ENCODE results near the gene GPR87.

GPR87 gene

GRCh38 chr3:151315846-151316245, 774 bp downstream of the GPR87 start:
- no peak for DNase-seq (ENCODE audit: low spot score)

GRCh38 chr3:151315136-151315535, 1.5 kb downstream of the GPR87 start:
- DNase-seq (ENCODE audit: low spot score): no peak

- DNase-seq (ENCODE audit: low spot score): no peak
Observed at GRCh38 chr3:151314593-151314992, 2.0 kb downstream of the GPR87 start.

GRCh38 chr3:151314137-151314536, 2.5 kb downstream of the GPR87 start:
- no peak for DNase-seq (ENCODE audit: low spot score)

- no peak for DNase-seq (ENCODE audit: low spot score)
Observed at GRCh38 chr3:151312972-151313371, 3.6 kb downstream of the GPR87 start.

GRCh38 chr3:151309566-151309965, 7.1 kb downstream of the GPR87 start:
- no peak for DNase-seq (ENCODE audit: low spot score)

GRCh38 chr3:151307583-151308488, 8.8 kb downstream of the GPR87 start:
- no peak for DNase-seq (ENCODE audit: low spot score)

- DNase-seq (ENCODE audit: low spot score): no peak
Observed at GRCh38 chr3:151307131-151307530, 9.5 kb downstream of the GPR87 start.

GRCh38 chr3:151306168-151306810, 10.3 kb downstream of the GPR87 start:
- no peak for DNase-seq (ENCODE audit: low spot score)

GRCh38 chr3:151305775-151306151, 10.9 kb downstream of the GPR87 start:
- DNase-seq (ENCODE audit: low spot score): no peak

GRCh38 chr3:151305060-151305774, 11.4 kb downstream of the GPR87 start:
- peak; percentile 88 for DNase-seq (ENCODE audit: low spot score)

- no peak for DNase-seq (ENCODE audit: low spot score)
Observed at GRCh38 chr3:151303751-151304150, 12.9 kb downstream of the GPR87 start.

- DNase-seq (ENCODE audit: low spot score): no peak
Observed at GRCh38 chr3:151301787-151302186, 14.8 kb downstream of the GPR87 start.

GRCh38 chr3:151300539-151300938, 16.1 kb downstream of the GPR87 start:
- DNase-seq (ENCODE audit: low spot score): no peak

GRCh38 chr3:151299006-151299405, 17.6 kb downstream of the GPR87 start:
- DNase-seq (ENCODE audit: low spot score): no peak

GRCh38 chr3:151297429-151297828, 19.2 kb downstream of the GPR87 start:
- no peak for DNase-seq (ENCODE audit: low spot score)

- DNase-seq (ENCODE audit: low spot score): no peak
Observed at GRCh38 chr3:151296226-151296625, 20.4 kb downstream of the GPR87 start.

GRCh38 chr3:151293127-151293526, 23.5 kb downstream of the GPR87 start:
- DNase-seq (ENCODE audit: low spot score): no peak

GRCh38 chr3:151290673-151291072, 25.9 kb downstream of the GPR87 start:
- DNase-seq (ENCODE audit: low spot score): peak; percentile 16

GRCh38 chr3:151289445-151289844, 27.2 kb downstream of the GPR87 start:
- no peak for DNase-seq (ENCODE audit: low spot score)

GRCh38 chr3:151285940-151286339, 30.7 kb downstream of the GPR87 start:
- no peak for DNase-seq (ENCODE audit: low spot score)

GRCh38 chr3:151283907-151284461, 32.6 kb downstream of the GPR87 start:
- no peak for DNase-seq (ENCODE audit: low spot score)

GRCh38 chr3:151283387-151283786, 33.2 kb downstream of the GPR87 start:
- DNase-seq (ENCODE audit: low spot score): no peak
